Progenitor cell of endocrine pancreas (in vitro differentiated cells): ENCODE results near the gene CPNE4. TPM values are rescaled to one million over a fixed set of nuclear protein-coding genes. Genes with fewer than 3 reads are reported as not detected.

Source experiments
- DNase-seq: peaks from one replicate; pipeline ENCODE4 v3.0.0; 2021; ENCODE audit warnings: low spot score; ENCODE audit not compliant: unreplicated experiment
- H3K27ac Mint-ChIP-seq: 2 replicates; pipeline ENCODE4 v1.8.0; 2021; ENCODE audit warnings: mild to moderate bottlenecking, moderate library complexity, mixed read lengths
- H3K27me3 Mint-ChIP-seq: 2 replicates; pipeline ENCODE4 v1.8.0; 2021; ENCODE audit warnings: mixed read lengths
- H3K36me3 Mint-ChIP-seq: 2 replicates; pipeline ENCODE4 v1.8.0; 2022; ENCODE audit warnings: mixed read lengths; ENCODE audit not compliant: insufficient read depth
- H3K4me1 Mint-ChIP-seq: 2 replicates; pipeline ENCODE4 v1.8.0; 2021; ENCODE audit warnings: low read depth, mixed read lengths
- H3K4me3 Mint-ChIP-seq: 2 replicates; pipeline ENCODE4 v1.8.0; 2021; ENCODE audit warnings: low read depth, mild to moderate bottlenecking, moderate library complexity, mixed read lengths
- H3K9me3 Mint-ChIP-seq: 2 replicates; pipeline ENCODE4 v1.8.0; 2021; ENCODE audit warnings: low read depth, mixed read lengths
- CTCF ChIP-seq: fragments of 200-600 bp; sonication (generic); IDR thresholded peaks from one replicate; pipeline ENCODE4 v1.5.0; 2021; ENCODE audit warnings: antibody characterized with exemption, mild to moderate bottlenecking; ENCODE audit not compliant: unreplicated experiment
- total RNA-seq: library from RNA; stranded (reverse); gene quantifications from 2 replicates; pipeline ENCODE4 v1.2.1, GENCODE V29; 2021

Gene CPNE4
- total RNA-seq, 1 donor from 2014 or later = 5.5 TPM

- DNase-seq = no peak
- no peaks in the 10 kb centered on the region for H3K4me1 Mint-ChIP-seq
- no peaks in the 10 kb centered on the region for H3K27me3 Mint-ChIP-seq
- H3K4me3 Mint-ChIP-seq = no peak overlapping the region
- TF ChIP-seq CTCF = no peak
- no peaks in the 10 kb centered on the region for H3K9me3 Mint-ChIP-seq
- H3K36me3 Mint-ChIP-seq = no peaks in the 10 kb centered on the region
- no peak overlapping the region for H3K27ac Mint-ChIP-seq
These were observed 27.2 kb downstream of the CPNE4 start for GRCh38 chr3:132007617-132008016.

- Mint-ChIP-seq H3K36me3 (no peaks in the 10 kb centered on the region), H3K4me3 (no peak overlapping the region), H3K27ac (no peak overlapping the region), H3K27me3 (no peaks in the 10 kb centered on the region), H3K4me1 (no peaks in the 10 kb centered on the region), H3K9me3 (no peaks in the 10 kb centered on the region)
- TF ChIP-seq CTCF = peak; percentile 69
- DNase-seq = no peak
These were observed 28.1 kb downstream of the CPNE4 start for GRCh38 chr3:132006605-132007204.

GRCh38 chr3:132004571-132004970 is 30.2 kb downstream of the CPNE4 start:
- Mint-ChIP-seq H3K27me3 (no peaks in the 10 kb centered on the region), H3K4me1 (no peaks in the 10 kb centered on the region), H3K27ac (no peak overlapping the region), H3K9me3 (no peaks in the 10 kb centered on the region), H3K4me3 (no peak overlapping the region), H3K36me3 (no peaks in the 10 kb centered on the region)
- TF ChIP-seq CTCF = no peak
- DNase-seq = no peak

GRCh38 chr3:132003685-132004084 is 31.1 kb downstream of the CPNE4 start:
- Mint-ChIP-seq H3K4me1 (no peaks in the 10 kb centered on the region), H3K27me3 (no peaks in the 10 kb centered on the region), H3K9me3 (no peaks in the 10 kb centered on the region), H3K27ac (no peak overlapping the region), H3K4me3 (no peak overlapping the region), H3K36me3 (no peaks in the 10 kb centered on the region)
- DNase-seq = no peak
- TF ChIP-seq CTCF = no peak

GRCh38 chr3:132001999-132002398 is 32.8 kb downstream of the CPNE4 start:
- TF ChIP-seq CTCF = no peak
- Mint-ChIP-seq H3K27ac (no peak overlapping the region), H3K9me3 (no peaks in the 10 kb centered on the region), H3K36me3 (no peaks in the 10 kb centered on the region), H3K27me3 (no peaks in the 10 kb centered on the region), H3K4me1 (no peaks in the 10 kb centered on the region), H3K4me3 (no peak overlapping the region)
- no peak for DNase-seq
